ENCODE measurements around the gene SLC8A2. TPM values are rescaled to one million over a fixed set of nuclear protein-coding genes. Genes with fewer than 3 reads are reported as not detected.

Gene SLC8A2
- total and polyA plus RNA-seq, 2 of the 4 experiments (the other 2 are of a cell fraction): 0.05 TPM; not detected in 1

GRCh38 chr19:47432499-47432898, 39.2 kb downstream of the SLC8A2 start:
- ATAC-seq (ENCODE audit: low read depth): no peak
- Histone ChIP-seq H3K27me3 (ENCODE audit: control insufficient read depth, insufficient read depth, low read length) (peaks cover 3% of the 10 kb centered on the region; the same call in 1 of the 2 replicates), H2BK20ac (ENCODE audit: low read depth, low read length) (no peak overlapping the region), H2AK9ac (replicated peaks; ENCODE audit: low read depth, low read length, poor library complexity) (no peak overlapping the region), H3K27ac (ENCODE audit: insufficient read depth, low read length) (no peak overlapping the region), H2BK120ac (ENCODE audit: low read depth, low read length) (no peak overlapping the region), H4K5ac (ENCODE audit: low read depth, low read length) (no peak overlapping the region), H2AFZ (replicated peaks; ENCODE audit: low read length, poor library complexity) (no peak overlapping the region), H3K23ac (ENCODE audit: low read depth, low read length) (no peak overlapping the region), H3K4ac (ENCODE audit: low read depth, low read length) (no peak overlapping the region), H3K9me3 (ENCODE audit: control insufficient read depth, insufficient read depth, low read length) (no peaks in the 10 kb centered on the region), H3K14ac (replicated peaks; ENCODE audit: low read depth, low read length) (no peak overlapping the region), H4K8ac (ENCODE audit: low read depth in 2 of 2, low read length in 2 of 2) (no peak overlapping the region), H3K79me1 (ENCODE audit: low read depth in 1 of 2, low read length in 2 of 2) (no peaks in the 10 kb centered on the region), H3K4me3 (ENCODE audit: insufficient read depth, low read depth, low read length) (no peak overlapping the region), H3K4me2 (ENCODE audit: low read depth, low read length) (no peak overlapping the region), H4K91ac (ENCODE audit: insufficient read depth, low read depth, low read length) (no peak overlapping the region), H2AK5ac (ENCODE audit: low read depth, low read length) (no peak overlapping the region), H3K18ac (ENCODE audit: low read depth, low read length) (no peak overlapping the region), H2BK15ac (ENCODE audit: low read depth, low read length) (no peak overlapping the region), H2BK5ac (ENCODE audit: low read depth, low read length, poor library complexity, severe bottlenecking) (no peak overlapping the region), H3K4me1 (ENCODE audit: control insufficient read depth, insufficient read depth, low read length) (peaks cover 3% of the 10 kb centered on the region; the same call in 1 of the 2 replicates), H3K36me3 (ENCODE audit: control insufficient read depth, insufficient read depth, low read length) (no peaks in the 10 kb centered on the region), H3K9me1 (ENCODE audit: insufficient read depth, low read length) (peaks cover 11% of the 10 kb centered on the region; the same call in 1 of the 2 replicates), H3K56ac (ENCODE audit: extremely low read depth, insufficient read depth, low read length) (no peak overlapping the region), H3K9ac (ENCODE audit: low read depth, low read length) (no peak overlapping the region), H4K20me1 (ENCODE audit: insufficient read depth, low read length) (peaks cover 6% of the 10 kb centered on the region; the same call in 1 of the 2 replicates)
- intact Hi-C loops (cut with micrococcal nuclease) (no loop called here), dilution Hi-C loops (cut with HindIII; ENCODE audit: low sequenced_read_pairs, unreplicated experiment) (no loop called here), in situ Hi-C loops (cut with MboI; ENCODE audit: low sequenced_read_pairs) (loop anchor here (10.0 kb wide), 1 partner anchor 352 kb away; no protein-coding TSS in a partner anchor)
- ChIA-PET CTCF (interaction anchor here (1.0 to 2.2 kb wide), 2 partner anchors 51 to 275 kb away, joined by 5 to 10 read pairs; partner anchors contain the start of gene KPTN), POLR2A (ENCODE audit: unreplicated experiment) (no interaction called here)
- TF ChIP-seq SMC3 (IDR thresholded peaks at IDR 0.05; ENCODE audit: low read depth, low read length) (no peak), MAZ (IDR thresholded peaks at IDR 0.05; ENCODE audit: borderline replicate concordance, low read depth, low read length) (no peak), MAFK (IDR thresholded peaks at IDR 0.05; ENCODE audit: low read depth, low read length) (peak; percentile 44; the same call in 1 of the 2 replicates), CTCF (conservative IDR thresholded peaks at IDR 0.05; ENCODE audit: low read depth, low read length) (no peak)
- DNase-seq: no peak
- BruUV-seq (replicated peaks): no TSS peak

Measured in IMR-90 (cell line).